Breast epithelium (tissue), 4 donors: ENCODE results near the gene CCDC38. TPM values are rescaled to one million over a fixed set of nuclear protein-coding genes. Genes with fewer than 3 reads are reported as not detected.

Experiments used
- DNase-seq, 2 donors: peaks; one replicate each; pipeline ENCODE4 v3.0.0-alpha.2; 2019; ENCODE audit warnings: low spot score in 2 of 2
- H3K27ac ChIP-seq, 2 donors: fragments of 200-600 bp; sonication (generic) in 1 of 2; one replicate each; pipeline ENCODE4 v1.5.1; 2016 to 2019; ENCODE audit warnings: mild to moderate bottlenecking in 1 of 2
- H3K27me3 ChIP-seq, 2 donors: fragments of 200-600 bp; sonication (generic) in 1 of 2; one replicate each; pipeline versions ENCODE4 v1.5.1 to v1.6.0; 2017 to 2019; ENCODE audit warnings: control low read depth in 1 of 2, mild to moderate bottlenecking in 1 of 2
- H3K36me3 ChIP-seq: fragments of 200-600 bp; one replicate; pipeline ENCODE4 v1.5.1; 2019
- H3K4me1 ChIP-seq, 2 donors: fragments of 200-600 bp; sonication (generic); one replicate each; pipeline ENCODE4 v1.5.1; 2016 to 2019; ENCODE audit warnings: control low read depth in 1 of 2
- H3K4me3 ChIP-seq, 3 donors: fragments of 200-600 bp; sonication (generic); 1 replicate in 2 of 3; 2 replicates in 1 of 3; pipeline ENCODE4 v1.5.1; 2016 to 2019; ENCODE audit warnings: mild to moderate bottlenecking in 3 of 3, moderate library complexity in 2 of 3
- H3K9me3 ChIP-seq, 2 donors: fragments of 200-600 bp; sonication (generic) in 1 of 2; one replicate each; pipeline ENCODE4 v1.5.1; 2016 to 2019; ENCODE audit warnings: control low read depth in 1 of 2
- CTCF ChIP-seq, 3 donors: fragments of 450-650 bp; IDR thresholded peaks; one replicate each; pipeline ENCODE4 v1.5.1; 2016 to 2017; ENCODE audit warnings: antibody characterized with exemption in 3 of 3, mild to moderate bottlenecking in 3 of 3, moderate library complexity in 3 of 3
- POLR2A ChIP-seq: fragments of 450-650 bp; IDR thresholded peaks from one replicate; pipeline ENCODE4 v1.6.1; 2016; ENCODE audit warnings: antibody characterized with exemption, mild to moderate bottlenecking, moderate library complexity
- POLR2AphosphoS5 ChIP-seq, 3 donors: sonication (generic); formaldehyde crosslinking; IDR thresholded peaks; one replicate each; pipeline ENCODE4 v1.6.1; 2017; ENCODE audit warnings: antibody characterized with exemption in 3 of 3
- intact Hi-C: fragments of 100-400 bp; cut with DNase I; formaldehyde crosslinking; loops from one replicate; pipeline ENCODE4 v1.15.1; 2023; ENCODE audit warnings: low total_unique reads
- total RNA-seq, 3 donors: library from RNA; depleted of rRNA; stranded (reverse); fragments of >200 nt; gene quantifications; one replicate each; pipeline ENCODE4 v1.1.0, GENCODE V29; 2016

The CCDC38 gene
- total RNA-seq, 3 donors from 2014 or later = 0.73 TPM; not detected in 2

GRCh38 chr12:95884998-95885397, 57.4 kb downstream of the CCDC38 start:
- no peaks in the 10 kb centered on the region for H3K9me3 ChIP-seq
- no peaks in the 10 kb centered on the region for H3K27me3 ChIP-seq
- H3K4me3 ChIP-seq = no peak overlapping the region
- peak in 2 of 3 donors; percentile 16 to 17 for TF ChIP-seq POLR2AphosphoS5 (IDR thresholded peaks at IDR 0.05)
- no peak for TF ChIP-seq POLR2A
- peak in 1 of 2 donors; percentile 77 for DNase-seq
- H3K36me3 ChIP-seq = no peaks in the 10 kb centered on the region
- H3K27ac ChIP-seq = peak overlapping the region; percentile 40 to 69
- intact Hi-C loops = no loop called here
- no peaks in the 10 kb centered on the region for H3K4me1 ChIP-seq

DNA sequence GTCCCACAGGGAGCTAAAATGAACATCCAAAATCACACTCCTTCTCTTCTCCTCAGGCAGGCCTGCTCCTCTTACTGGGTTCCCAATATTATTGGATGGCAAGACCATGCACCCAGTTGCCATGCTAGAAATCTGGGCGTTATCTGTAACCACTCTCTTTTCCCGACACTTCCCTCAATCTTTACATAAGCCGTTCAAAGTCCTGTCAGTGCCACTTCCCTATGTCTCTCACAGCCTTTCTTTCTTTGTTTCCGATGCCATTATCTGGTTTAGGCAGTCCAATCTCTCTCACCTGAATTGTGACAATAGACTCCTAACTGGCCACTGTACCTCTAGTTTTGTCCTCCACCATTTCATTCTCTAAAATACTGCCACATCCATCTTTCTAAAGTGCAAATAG, 59.5 kb downstream of the CCDC38 start:
- Histone ChIP-seq H3K4me3 (no peak overlapping the region), H3K27ac (peak overlapping the region; percentile 26 to 30), H3K4me1 (no peaks in the 10 kb centered on the region), H3K27me3 (no peaks in the 10 kb centered on the region), H3K36me3 (no peaks in the 10 kb centered on the region), H3K9me3 (no peaks in the 10 kb centered on the region)
- TF ChIP-seq POLR2A = no peak
- intact Hi-C loops = no loop called here
- DNase-seq = no peak

- Histone ChIP-seq H3K36me3 (no peaks in the 10 kb centered on the region), H3K4me3 (no peak overlapping the region), H3K27ac (no peak overlapping the region), H3K4me1 (no peaks in the 10 kb centered on the region), H3K9me3 (no peaks in the 10 kb centered on the region), H3K27me3 (no peaks in the 10 kb centered on the region)
- TF ChIP-seq POLR2A = no peak
- TF ChIP-seq CTCF (IDR thresholded peaks at IDR 0.05) = no peak
- no peak for TF ChIP-seq POLR2AphosphoS5 (IDR thresholded peaks at IDR 0.05)
- DNase-seq = no peak
- intact Hi-C loops = no loop called here
Measured at GRCh38 chr12:95882080-95882479, 60.3 kb downstream of the CCDC38 start.

- no peak for DNase-seq
- H3K27me3 ChIP-seq = no peaks in the 10 kb centered on the region
- intact Hi-C loops = no loop called here
- H3K27ac ChIP-seq = no peak overlapping the region
- no peak overlapping the region for H3K4me3 ChIP-seq
- TF ChIP-seq CTCF (IDR thresholded peaks at IDR 0.05) = no peak
- TF ChIP-seq POLR2AphosphoS5 (IDR thresholded peaks at IDR 0.05) = no peak
- no peak for TF ChIP-seq POLR2A
- no peaks in the 10 kb centered on the region for H3K36me3 ChIP-seq
- no peaks in the 10 kb centered on the region for H3K4me1 ChIP-seq
- no peaks in the 10 kb centered on the region for H3K9me3 ChIP-seq
Measured at GRCh38 chr12:95881331-95881955, 61.0 kb downstream of the CCDC38 start.

GRCh38 chr12:95880895-95881294, 61.5 kb downstream of the CCDC38 start:
- intact Hi-C loops = no loop called here
- TF ChIP-seq CTCF (IDR thresholded peaks at IDR 0.05) (no peak), POLR2A (no peak), POLR2AphosphoS5 (IDR thresholded peaks at IDR 0.05) (no peak)

GRCh38 chr12:95877622-95878021, 64.8 kb downstream of the CCDC38 start:
- Histone ChIP-seq H3K4me3 (no peak overlapping the region), H3K27me3 (no peaks in the 10 kb centered on the region), H3K9me3 (no peaks in the 10 kb centered on the region), H3K27ac (no peak overlapping the region), H3K36me3 (no peaks in the 10 kb centered on the region), H3K4me1 (no peaks in the 10 kb centered on the region)
- no peak for DNase-seq
- TF ChIP-seq CTCF (IDR thresholded peaks at IDR 0.05) (no peak), POLR2A (no peak), POLR2AphosphoS5 (IDR thresholded peaks at IDR 0.05) (no peak)
- intact Hi-C loops = no loop called here

More at GRCh38 chr12:95880895-95881294, 61.5 kb downstream of the CCDC38 start:
- Histone ChIP-seq H3K9me3 (no peaks in the 10 kb centered on the region), H3K36me3 (no peaks in the 10 kb centered on the region), H3K4me1 (no peaks in the 10 kb centered on the region), H3K4me3 (no peak overlapping the region), H3K27ac (no peak overlapping the region), H3K27me3 (no peaks in the 10 kb centered on the region)
- no peak for DNase-seq
